Bronchial epithelial cell (primary cell): ENCODE data around the gene THRA. TPM values are rescaled to one million over a fixed set of nuclear protein-coding genes. Genes with fewer than 3 reads are reported as not detected.
"Not testable (repeated sequence)": the region's sequence is repeated elsewhere in the genome, so short reads cannot be mapped to it uniquely, and the experiment has no call there.

Experiments
- DNase-seq: peaks from one replicate; pipeline ENCODE4 v3.0.0-alpha.2; 2010; ENCODE audit warnings: low read depth
- FAIRE-seq: peaks from 2 replicates; lab custom pipeline; 2011; peaks lifted over from hg19 to GRCh38; lab: Jason Lieb, UNC
- H3K27me3 ChIP-seq: 2 replicates; pipeline ENCODE4 v1.5.1; 2011; ENCODE audit warnings: low read length; ENCODE audit not compliant: control insufficient read depth, insufficient read depth
- H3K36me3 ChIP-seq: 2 replicates; pipeline ENCODE4 v1.5.1; 2011; ENCODE audit warnings: low read length; ENCODE audit not compliant: control insufficient read depth, insufficient read depth
- H3K4me3 ChIP-seq: 2 replicates; pipeline ENCODE4 v1.5.1; 2011; ENCODE audit warnings: mild to moderate bottlenecking, low read depth, low read length, control low read depth
- CTCF ChIP-seq: IDR thresholded peaks from 2 replicates; pipeline ENCODE4 v1.5.1; 2011; ENCODE audit warnings: mild to moderate bottlenecking, moderate library complexity, low read length, control low read depth, inconsistent platforms; ENCODE audit not compliant: insufficient read depth, severe bottlenecking
- total RNA-seq: library from RNA; depleted of rRNA; stranded (reverse); fragments of >200 nt; gene quantifications from 2 replicates; pipeline ENCODE4 v1.2.1, GENCODE V29; 2014

The THRA gene
- total RNA-seq, 1 donor from 2014 or later, result 5.8 TPM

- no peak for FAIRE-seq
- no peak for TF ChIP-seq CTCF
- peaks cover 7% of the 10 kb centered on the region for H3K36me3 ChIP-seq
Observed at GRCh38 chr17:40135817-40136216, 73.1 kb downstream of the THRA start.

DNA sequence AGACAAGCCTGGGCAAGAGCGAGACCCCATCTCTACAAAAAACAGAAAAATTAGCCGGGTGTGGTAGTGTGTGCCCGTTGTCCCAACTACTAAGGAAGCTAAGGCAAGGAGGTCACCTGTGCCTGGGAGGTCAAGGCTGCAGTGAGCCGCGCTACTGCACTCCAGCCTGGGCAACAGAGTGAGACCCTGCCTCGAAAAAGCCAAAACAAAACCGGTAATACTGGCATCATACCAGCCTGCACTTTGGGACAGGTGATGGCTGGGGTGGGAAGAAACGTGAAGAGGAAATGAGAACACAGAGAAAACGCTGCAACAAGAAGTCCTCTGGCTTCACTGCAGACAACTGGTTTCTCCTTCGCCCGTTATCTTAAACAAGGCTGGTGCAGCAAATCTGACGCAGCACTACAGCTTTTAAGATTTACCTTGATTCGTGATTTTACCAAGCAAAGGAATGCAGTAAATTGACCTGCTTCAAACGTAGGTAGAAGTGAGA is 76.8 kb downstream of the THRA start:
- Histone ChIP-seq H3K4me3 (peak overlapping the region; percentile 72), H3K27me3 (no peaks in the 10 kb centered on the region), H3K36me3 (peaks cover 2% of the 10 kb centered on the region)
- no peak for DNase-seq
- TF ChIP-seq CTCF, result no peak
- no peak for FAIRE-seq

More at GRCh38 chr17:40135817-40136216, 73.1 kb downstream of the THRA start:
- no peak for DNase-seq
- Histone ChIP-seq H3K27me3 (no peaks in the 10 kb centered on the region), H3K4me3 (no peak overlapping the region)

GRCh38 chr17:40143166-40143565 is 80.4 kb downstream of the THRA start:
- H3K36me3 ChIP-seq, H3K4me3 ChIP-seq, FAIRE-seq, H3K27me3 ChIP-seq, DNase-seq: not testable (repeated sequence)

Other genes with a start within 250 kb of the THRA start
- gene IKZF3, start 198.7 kb upstream of the THRA start, total RNA-seq, result under 0.01 TPM in 1 of 2 replicates, not detected in the other
- gene ZPBP2, start 194.8 kb upstream of the THRA start, total RNA-seq, result not detected in 2 replicates
- 5.8 and 6.1 TPM in 2 replicates for gene GSDMB, start 144.3 kb upstream of the THRA start, total RNA-seq
- 26.6 and 30.7 TPM in 2 replicates for gene ORMDL3, start 135.4 kb upstream of the THRA start, total RNA-seq
- gene LRRC3C, start 135.2 kb upstream of the THRA start, total RNA-seq, result not detected in 2 replicates
- 0.26 and 0.38 TPM in 2 replicates for gene GSDMA, start 100.0 kb upstream of the THRA start, total RNA-seq
- 79.8 and 83.1 TPM in 2 replicates for gene PSMD3, start 82.2 kb upstream of the THRA start, total RNA-seq
- gene CSF3, start 47.5 kb upstream of the THRA start, total RNA-seq, result under 0.01 TPM in 1 of 2 replicates, not detected in the other
- 23.0 and 25.0 TPM in 2 replicates for gene MED24, start 8.6 kb upstream of the THRA start, total RNA-seq
- 0.51 and 0.79 TPM in 2 replicates for gene NR1D1, start 37.6 kb downstream of the THRA start, total RNA-seq
- 27.1 and 32.5 TPM in 2 replicates for gene MSL1, start 59.0 kb downstream of the THRA start, total RNA-seq
- 14.7 and 15.3 TPM in 2 replicates for gene CASC3, start 77.6 kb downstream of the THRA start, total RNA-seq
- 11.1 and 30.0 TPM in 2 replicates for gene RAPGEFL1, start 114.5 kb downstream of the THRA start, total RNA-seq
- 6.3 and 8.8 TPM in 2 replicates for gene WIPF2, start 156.3 kb downstream of the THRA start, total RNA-seq
- gene CDC6, start 224.9 kb downstream of the THRA start, total RNA-seq, result 3.4 and 4.6 TPM in 2 replicates
- 1.3 and 2.3 TPM in 2 replicates for gene RARA, start 246.2 kb downstream of the THRA start, total RNA-seq